Osteocyte (in vitro differentiated cells): ENCODE results near the gene USP27X. TPM values are rescaled to one million over a fixed set of nuclear protein-coding genes. Genes with fewer than 3 reads are reported as not detected.

Source experiments
- DNase-seq: peaks from one replicate; pipeline ENCODE4 v3.0.0; 2021; ENCODE audit warnings: mixed read lengths; ENCODE audit not compliant: unreplicated experiment; ENCODE audit errors: extremely low spot score
- H3K27ac Mint-ChIP-seq: one replicate; pipeline ENCODE4 v1.8.0; 2021; ENCODE audit warnings: mild to moderate bottlenecking, mixed read lengths; ENCODE audit not compliant: unreplicated experiment
- H3K27me3 Mint-ChIP-seq: one replicate; pipeline ENCODE4 v1.8.0; 2021; ENCODE audit warnings: mixed read lengths; ENCODE audit not compliant: unreplicated experiment
- H3K36me3 Mint-ChIP-seq: one replicate; pipeline ENCODE4 v1.8.0; 2021; ENCODE audit warnings: mixed read lengths; ENCODE audit not compliant: unreplicated experiment
- H3K4me1 Mint-ChIP-seq: one replicate; pipeline ENCODE4 v1.8.0; 2021; ENCODE audit warnings: mixed read lengths; ENCODE audit not compliant: unreplicated experiment
- H3K4me3 Mint-ChIP-seq: one replicate; pipeline ENCODE4 v1.8.0; 2021; ENCODE audit warnings: mild to moderate bottlenecking, moderate library complexity, mixed read lengths; ENCODE audit not compliant: unreplicated experiment
- H3K9me3 Mint-ChIP-seq: one replicate; pipeline ENCODE4 v1.8.0; 2021; ENCODE audit warnings: mixed read lengths; ENCODE audit not compliant: unreplicated experiment
- long read RNA-seq: library from polyadenylated mRNA; unstranded; transcript quantifications from one replicate; pipeline ENCODE4 v2.0.0, GENCODE V29; 2021
- total RNA-seq: library from RNA; stranded (reverse); gene quantifications from 2 replicates; pipeline ENCODE4 v1.2.1, GENCODE V29; 2021
- TF ChIP-seq, protein P1 (sequence below): fragments of 200-600 bp; sonication (generic); IDR thresholded peaks from 2 replicates; pipeline ENCODE4 v1.5.0; 2021; ENCODE audit warnings: antibody characterized with exemption, mild to moderate bottlenecking, moderate library complexity

Gene USP27X
- total RNA-seq: 4.5 and 4.6 TPM in 2 replicates
- long read RNA-seq, partial matches to known transcripts: 0 of 2 reads
- long read RNA-seq, other reads (novel, unspliced or antisense): 0 of 2 reads

GRCh38 chrX:49878834-49879655 is at the start of gene USP27X:
TSS of gene USP27X (plus strand) at chrX:49879484. CDS start at chrX:49880308, 824 bp downstream.
- DNase-seq: peak; percentile 89
- Mint-ChIP-seq H3K9me3 (peaks cover 3% of the 10 kb centered on the region), H3K27me3 (no peaks in the 10 kb centered on the region), H3K36me3 (peaks cover 2% of the 10 kb centered on the region), H3K27ac (peak within 1 kb of the TSS; percentile 85), H3K4me1 (peaks cover 8% of the 10 kb centered on the region), H3K4me3 (peak within 1 kb of the TSS; percentile 81)
- TF ChIP-seq, protein P1, sequence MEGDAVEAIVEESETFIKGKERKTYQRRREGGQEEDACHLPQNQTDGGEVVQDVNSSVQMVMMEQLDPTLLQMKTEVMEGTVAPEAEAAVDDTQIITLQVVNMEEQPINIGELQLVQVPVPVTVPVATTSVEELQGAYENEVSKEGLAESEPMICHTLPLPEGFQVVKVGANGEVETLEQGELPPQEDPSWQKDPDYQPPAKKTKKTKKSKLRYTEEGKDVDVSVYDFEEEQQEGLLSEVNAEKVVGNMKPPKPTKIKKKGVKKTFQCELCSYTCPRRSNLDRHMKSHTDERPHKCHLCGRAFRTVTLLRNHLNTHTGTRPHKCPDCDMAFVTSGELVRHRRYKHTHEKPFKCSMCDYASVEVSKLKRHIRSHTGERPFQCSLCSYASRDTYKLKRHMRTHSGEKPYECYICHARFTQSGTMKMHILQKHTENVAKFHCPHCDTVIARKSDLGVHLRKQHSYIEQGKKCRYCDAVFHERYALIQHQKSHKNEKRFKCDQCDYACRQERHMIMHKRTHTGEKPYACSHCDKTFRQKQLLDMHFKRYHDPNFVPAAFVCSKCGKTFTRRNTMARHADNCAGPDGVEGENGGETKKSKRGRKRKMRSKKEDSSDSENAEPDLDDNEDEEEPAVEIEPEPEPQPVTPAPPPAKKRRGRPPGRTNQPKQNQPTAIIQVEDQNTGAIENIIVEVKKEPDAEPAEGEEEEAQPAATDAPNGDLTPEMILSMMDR: peak; percentile 72

DNA sequence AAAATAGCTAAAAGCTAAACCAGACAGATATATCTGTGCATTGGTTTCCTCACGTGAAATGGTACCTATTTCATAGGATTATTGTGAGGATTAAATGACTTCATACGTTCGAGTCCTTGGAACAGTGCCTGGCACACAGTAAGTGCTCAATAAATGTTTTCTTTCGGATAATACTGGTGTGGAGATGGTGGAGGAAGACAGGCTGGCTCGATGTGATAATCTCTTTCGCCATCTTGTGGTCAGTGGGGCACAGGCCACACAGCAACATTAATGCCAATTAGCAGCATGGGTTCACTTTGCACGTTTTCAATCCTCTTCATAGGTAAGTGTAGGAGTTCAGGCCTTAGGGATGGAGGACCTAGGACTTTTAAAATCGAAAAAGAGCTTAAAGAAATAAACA is 40.9 kb upstream of the USP27X start:
- DNase-seq: no peak
- TF ChIP-seq, protein P1: peak; percentile 60
- peaks cover 7% of the 10 kb centered on the region for H3K9me3 Mint-ChIP-seq
- peaks cover 12% of the 10 kb centered on the region for H3K27me3 Mint-ChIP-seq
- H3K4me3 Mint-ChIP-seq: no peak overlapping the region
- H3K27ac Mint-ChIP-seq: no peak overlapping the region
- H3K4me1 Mint-ChIP-seq: no peaks in the 10 kb centered on the region
- H3K36me3 Mint-ChIP-seq: no peaks in the 10 kb centered on the region

- Mint-ChIP-seq H3K36me3 (no peaks in the 10 kb centered on the region), H3K4me1 (no peaks in the 10 kb centered on the region), H3K27ac (no peak overlapping the region), H3K4me3 (no peak overlapping the region), H3K9me3 (peaks cover 11% of the 10 kb centered on the region), H3K27me3 (no peaks in the 10 kb centered on the region)
- TF ChIP-seq, protein P1: peak; percentile 41
- no peak for DNase-seq
Observed at GRCh38 chrX:49840679-49841078, 38.6 kb upstream of the USP27X start.

GRCh38 chrX:49842621-49843020 is 36.7 kb upstream of the USP27X start:
- no peak overlapping the region for H3K27ac Mint-ChIP-seq

DNA sequence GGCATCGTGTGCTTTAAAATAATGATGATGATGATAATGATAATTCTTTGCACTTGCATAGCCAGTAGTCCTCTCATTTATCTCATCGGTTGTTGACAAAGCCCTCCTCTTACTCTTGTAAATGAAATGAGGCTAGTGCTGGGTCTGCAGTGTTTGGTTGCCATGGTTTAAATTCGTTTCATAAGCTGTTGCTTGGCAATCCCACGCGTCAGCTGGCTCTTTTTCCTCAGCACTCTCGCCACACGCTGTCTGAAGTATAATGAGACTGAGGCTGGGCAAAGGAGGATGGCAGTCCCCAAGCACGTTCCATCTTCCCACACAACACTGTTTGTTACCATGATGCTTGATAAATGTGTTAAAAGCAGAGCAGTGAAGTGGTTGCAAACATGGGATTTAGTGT is 34.7 kb upstream of the USP27X start:
- no peak for DNase-seq
- H3K36me3 Mint-ChIP-seq: no peaks in the 10 kb centered on the region
- peaks cover under 1% of the 10 kb centered on the region for H3K27me3 Mint-ChIP-seq
- H3K4me1 Mint-ChIP-seq: no peaks in the 10 kb centered on the region
- peaks cover 11% of the 10 kb centered on the region for H3K9me3 Mint-ChIP-seq
- H3K27ac Mint-ChIP-seq: no peak overlapping the region
- TF ChIP-seq, protein P1: no peak
- H3K4me3 Mint-ChIP-seq: no peak overlapping the region

More at GRCh38 chrX:49842621-49843020, 36.7 kb upstream of the USP27X start:
- TF ChIP-seq, protein P1: no peak
- Mint-ChIP-seq H3K27me3 (no peaks in the 10 kb centered on the region), H3K4me1 (no peaks in the 10 kb centered on the region), H3K9me3 (peaks cover 11% of the 10 kb centered on the region), H3K4me3 (no peak overlapping the region), H3K36me3 (no peaks in the 10 kb centered on the region)
- no peak for DNase-seq
